Smooth muscle cell (in vitro differentiated cells): ENCODE measurements around the gene PLP2. TPM values are rescaled to one million over a fixed set of nuclear protein-coding genes. Genes with fewer than 3 reads are reported as not detected.

ENCODE experiments used
- DNase-seq: peaks from one replicate; lab custom pipeline; 2025; ENCODE audit not compliant: unreplicated experiment; lab: John Stamatoyannopoulos, UW
- H2AFZ ChIP-seq: fragments of 200-600 bp; sonication (generic); 2 replicates; pipeline ENCODE4 v1.6.0; 2016; ENCODE audit warnings: antibody characterized with exemption, low read depth, mild to moderate bottlenecking
- H3F3A ChIP-seq: fragments of 200-600 bp; sonication (generic); 2 replicates; pipeline ENCODE4 v1.6.0; 2017; ENCODE audit warnings: antibody characterized with exemption, low read depth
- H3K27ac ChIP-seq: fragments of 200-600 bp; sonication (generic); 2 replicates; pipeline ENCODE4 v1.5.1; 2016; ENCODE audit warnings: low read depth, mild to moderate bottlenecking
- H3K27me3 ChIP-seq: fragments of 200-600 bp; sonication (generic); 2 replicates; pipeline ENCODE4 v1.6.1; 2016; ENCODE audit warnings: low read depth, mild to moderate bottlenecking
- H3K36me3 ChIP-seq: fragments of 200-600 bp; sonication (generic); 2 replicates; pipeline ENCODE4 v1.5.1; 2016; ENCODE audit warnings: low read depth
- H3K4me1 ChIP-seq: fragments of 200-600 bp; sonication (generic); 2 replicates; pipeline ENCODE4 v1.5.1; 2016; ENCODE audit warnings: low read depth
- H3K4me2 ChIP-seq: fragments of 200-600 bp; sonication (generic); 2 replicates; pipeline ENCODE4 v1.6.0; 2016; ENCODE audit warnings: mild to moderate bottlenecking
- H3K4me3 ChIP-seq: fragments of 200-600 bp; sonication (generic); 2 replicates; pipeline ENCODE4 v1.5.1; 2016; ENCODE audit warnings: mild to moderate bottlenecking
- H3K79me2 ChIP-seq: fragments of 200-600 bp; sonication (generic); 2 replicates; pipeline ENCODE4 v1.6.0; 2016; ENCODE audit warnings: low read depth, mild to moderate bottlenecking
- H3K9ac ChIP-seq: fragments of 200-600 bp; sonication (generic); 2 replicates; pipeline ENCODE4 v1.6.0; 2016; ENCODE audit warnings: low read depth
- H3K9me3 ChIP-seq: fragments of 200-600 bp; sonication (generic); replicated peaks from 2 replicates; pipeline ENCODE4 v1.5.1; 2016; ENCODE audit warnings: low read depth
- H4K20me1 ChIP-seq: fragments of 200-600 bp; sonication (generic); 2 replicates; pipeline ENCODE4 v1.6.0; 2016; ENCODE audit warnings: low read depth
- CTCF ChIP-seq: fragments of 200-600 bp; sonication (generic); IDR thresholded peaks from 2 replicates; pipeline ENCODE4 v1.5.1; 2017; ENCODE audit warnings: borderline replicate concordance, mild to moderate bottlenecking, antibody characterized with exemption; ENCODE audit not compliant: insufficient read depth, poor library complexity, severe bottlenecking
- WGBS: methylation state at CpG from one replicate; pipeline ENCODE4 v1.1.7; 2016; ENCODE audit warnings: low lambda C conversion rate; 5-methylcytosine and 5-hydroxymethylcytosine counted together
- polyA plus RNA-seq: library from polyadenylated mRNA; unstranded; fragments of >200 nt; fragmentation: Nextera tagmentation; extraction: Ambion mirVana; gene quantifications from 2 replicates; pipeline ENCODE4 v1.2.1, GENCODE V29; 2016
- total RNA-seq: library from RNA; depleted of rRNA; stranded (reverse); fragments of >200 nt; gene quantifications from 2 replicates; pipeline ENCODE4 v1.2.3, GENCODE V29; 2014

PLP2 gene
- total and polyA plus RNA-seq, 2 experiments from 2014 or later: 190 to 237 TPM

GRCh38 chrX:49153467-49153866 lies 18.2 kb upstream of the PLP2 start:
- DNase-seq: no peak
- Histone ChIP-seq H3K4me2 (no peak overlapping the region), H3K9me3 (no peaks in the 10 kb centered on the region), H3K4me3 (no peak overlapping the region), H3K9ac (no peak overlapping the region), H3K27ac (no peak overlapping the region), H3K79me2 (no peaks in the 10 kb centered on the region), H3K36me3 (no peaks in the 10 kb centered on the region), H3K27me3 (no peaks in the 10 kb centered on the region), H2AFZ (no peak overlapping the region), H3K4me1 (no peaks in the 10 kb centered on the region), H3F3A (no peaks in the 10 kb centered on the region), H4K20me1 (no peaks in the 10 kb centered on the region)
- no peak for TF ChIP-seq CTCF
- 95% methylated on average over 1 of the region's 1 CpG for WGBS

DNA sequence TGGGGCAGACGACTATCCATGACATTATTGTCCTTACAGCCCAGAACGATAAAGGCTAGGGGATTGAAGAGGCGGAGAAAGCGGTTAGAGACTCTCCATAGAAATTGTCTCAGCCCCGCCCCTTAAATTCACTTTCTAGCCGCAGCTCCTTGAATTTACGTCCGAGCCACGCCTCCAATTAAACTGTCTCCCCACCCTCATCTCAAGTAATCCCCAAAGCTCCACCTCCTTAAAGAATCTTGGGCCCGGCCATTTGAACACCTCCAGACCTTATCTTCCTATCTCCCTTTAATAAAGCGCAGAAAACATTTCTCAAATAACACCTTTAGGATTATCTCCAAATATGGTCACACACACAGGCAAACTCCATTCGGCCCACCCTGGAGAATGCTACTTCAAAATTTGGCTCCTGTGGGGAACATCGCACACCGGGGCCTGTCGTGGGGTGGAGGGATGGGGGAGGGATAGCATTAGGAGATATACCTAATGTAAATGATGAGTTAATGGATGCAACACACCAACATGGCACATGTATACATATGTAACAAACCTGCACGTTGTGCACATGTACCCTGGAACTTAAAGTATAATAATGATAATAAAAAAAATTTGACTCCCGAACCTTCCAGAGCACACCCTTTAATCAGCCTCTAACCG lies 16.3 kb upstream of the PLP2 start:
- 49% methylated on average over 18 of the region's 18 CpGs for WGBS
- H3K4me3 ChIP-seq: peak overlapping the region; percentile 47

DNA sequence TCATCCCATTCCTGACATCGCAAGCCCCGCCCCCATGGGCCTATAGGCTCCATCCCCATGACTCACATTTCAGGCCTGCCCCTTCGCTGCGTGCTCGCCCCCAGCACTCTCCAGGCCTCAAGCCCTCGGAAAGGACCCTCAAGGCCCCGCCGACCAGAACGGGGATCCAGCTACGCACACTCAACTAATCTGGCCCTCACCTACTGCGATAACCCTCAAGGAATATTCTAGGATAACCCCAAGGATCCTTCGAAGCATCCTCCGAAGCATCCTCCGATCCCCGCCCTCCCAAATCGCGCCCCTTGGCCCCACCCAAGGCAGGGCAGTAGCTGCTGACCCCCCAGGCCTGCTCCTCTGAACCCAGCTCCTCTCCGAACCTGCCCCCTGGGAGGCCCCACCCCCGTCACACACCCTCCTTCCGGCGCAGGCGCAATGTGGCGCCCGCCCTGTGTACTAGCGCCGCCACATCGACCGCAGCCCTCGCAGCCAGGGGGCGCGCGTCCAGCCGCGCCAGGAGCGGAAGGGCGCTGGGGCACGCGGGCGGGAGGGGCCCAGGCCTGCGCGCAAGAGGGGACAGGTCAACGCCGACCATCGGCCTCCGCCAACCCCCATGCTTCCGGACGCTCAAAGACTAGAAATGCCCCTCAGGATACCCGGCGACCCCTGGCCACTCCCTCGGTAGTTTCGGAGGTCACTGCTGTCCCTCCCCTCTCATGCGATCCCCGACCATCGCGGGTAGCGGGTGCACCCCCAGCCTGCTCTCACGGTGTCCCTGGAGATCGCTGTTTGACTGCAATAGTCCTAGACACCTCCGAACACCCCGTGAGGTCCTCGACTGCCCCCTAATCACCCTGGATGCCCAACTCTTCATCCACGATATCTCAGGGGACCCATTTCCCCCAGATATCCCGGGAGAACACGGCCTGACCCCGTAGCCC lies 15.5 kb upstream of the PLP2 start:
- H3K9me3 ChIP-seq: no peaks in the 10 kb centered on the region
- H3K36me3 ChIP-seq: no peaks in the 10 kb centered on the region
- no peaks in the 10 kb centered on the region for H3K79me2 ChIP-seq
- no peaks in the 10 kb centered on the region for H3F3A ChIP-seq
- peak overlapping the region; percentile 96 for H3K27ac ChIP-seq
- peak overlapping the region; percentile 47 for H3K4me3 ChIP-seq
- peak overlapping the region; percentile 91 for H3K9ac ChIP-seq
- WGBS: 53% methylated on average over 46 of the region's 65 CpGs
- no peak overlapping the region for H2AFZ ChIP-seq
- no peaks in the 10 kb centered on the region for H4K20me1 ChIP-seq
- no peaks in the 10 kb centered on the region for H3K27me3 ChIP-seq
- H3K4me1 ChIP-seq: no peaks in the 10 kb centered on the region
- H3K4me2 ChIP-seq: peak overlapping the region; percentile 83
- peak; percentile 61 for TF ChIP-seq CTCF
- peak; percentile 66 for DNase-seq

More for the DNA sequence above, 16.3 kb upstream of the PLP2 start:
- Histone ChIP-seq H3K9ac (no peak overlapping the region), H3F3A (no peaks in the 10 kb centered on the region), H3K27me3 (no peaks in the 10 kb centered on the region), H3K79me2 (no peaks in the 10 kb centered on the region), H3K4me2 (peak overlapping the region; percentile 83), H3K9me3 (no peaks in the 10 kb centered on the region), H2AFZ (no peak overlapping the region), H4K20me1 (no peaks in the 10 kb centered on the region), H3K27ac (peak overlapping the region; percentile 96), H3K4me1 (no peaks in the 10 kb centered on the region), H3K36me3 (no peaks in the 10 kb centered on the region)
- TF ChIP-seq CTCF: no peak
- no peak for DNase-seq
